Ishikawa (cell line): Measurements from ENCODE around the gene SARDH.

Experiments
- CREB1 ChIP-seq: IDR thresholded peaks from 2 replicates; pipeline ENCODE4 v1.6.1; 2012; ENCODE audit warnings: low read depth
- EGR1 ChIP-seq: IDR thresholded peaks from 2 replicates; pipeline ENCODE4 v1.6.1; 2012
- MAX ChIP-seq: IDR thresholded peaks from 2 replicates; pipeline ENCODE4 v1.6.1; 2012
- RAD21 ChIP-seq: IDR thresholded peaks from 2 replicates; pipeline ENCODE4 v1.6.1; 2012; ENCODE audit warnings: low read depth
- TAF1 ChIP-seq: IDR thresholded peaks from 2 replicates; pipeline ENCODE4 v1.6.1; 2012; ENCODE audit warnings: low read depth, mild to moderate bottlenecking
- TEAD4 ChIP-seq: IDR thresholded peaks from 2 replicates; pipeline ENCODE4 v1.6.1; 2012
- YY1 ChIP-seq: IDR thresholded peaks from 2 replicates; pipeline ENCODE4 v1.6.1; 2012; ENCODE audit warnings: low read depth

GRCh38 chr9:133705576-133705975 lies 32.6 kb downstream of the SARDH start:
- TF ChIP-seq TAF1 (no peak), EGR1 (no peak), CREB1 (no peak), YY1 (no peak), TEAD4 (no peak), MAX (no peak), RAD21 (no peak)
